Measurements from ENCODE around the gene AFAP1L2.

AFAP1L2 gene, protein sequence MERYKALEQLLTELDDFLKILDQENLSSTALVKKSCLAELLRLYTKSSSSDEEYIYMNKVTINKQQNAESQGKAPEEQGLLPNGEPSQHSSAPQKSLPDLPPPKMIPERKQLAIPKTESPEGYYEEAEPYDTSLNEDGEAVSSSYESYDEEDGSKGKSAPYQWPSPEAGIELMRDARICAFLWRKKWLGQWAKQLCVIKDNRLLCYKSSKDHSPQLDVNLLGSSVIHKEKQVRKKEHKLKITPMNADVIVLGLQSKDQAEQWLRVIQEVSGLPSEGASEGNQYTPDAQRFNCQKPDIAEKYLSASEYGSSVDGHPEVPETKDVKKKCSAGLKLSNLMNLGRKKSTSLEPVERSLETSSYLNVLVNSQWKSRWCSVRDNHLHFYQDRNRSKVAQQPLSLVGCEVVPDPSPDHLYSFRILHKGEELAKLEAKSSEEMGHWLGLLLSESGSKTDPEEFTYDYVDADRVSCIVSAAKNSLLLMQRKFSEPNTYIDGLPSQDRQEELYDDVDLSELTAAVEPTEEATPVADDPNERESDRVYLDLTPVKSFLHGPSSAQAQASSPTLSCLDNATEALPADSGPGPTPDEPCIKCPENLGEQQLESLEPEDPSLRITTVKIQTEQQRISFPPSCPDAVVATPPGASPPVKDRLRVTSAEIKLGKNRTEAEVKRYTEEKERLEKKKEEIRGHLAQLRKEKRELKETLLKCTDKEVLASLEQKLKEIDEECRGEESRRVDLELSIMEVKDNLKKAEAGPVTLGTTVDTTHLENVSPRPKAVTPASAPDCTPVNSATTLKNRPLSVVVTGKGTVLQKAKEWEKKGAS

GRCh38 chr10:114404171-114405010 lies at the start of gene AFAP1L2:
AFAP1L2 (minus strand) TSS chr10:114404502; CDS start chr10:114404455, 47 bp downstream.
- peak within 1 kb of the TSS; percentile 29 for H3K4me3 ChIP-seq (ENCODE audit: low read depth, low read length)
- DNase-seq (ENCODE audit: low read depth): no peak

DNA sequence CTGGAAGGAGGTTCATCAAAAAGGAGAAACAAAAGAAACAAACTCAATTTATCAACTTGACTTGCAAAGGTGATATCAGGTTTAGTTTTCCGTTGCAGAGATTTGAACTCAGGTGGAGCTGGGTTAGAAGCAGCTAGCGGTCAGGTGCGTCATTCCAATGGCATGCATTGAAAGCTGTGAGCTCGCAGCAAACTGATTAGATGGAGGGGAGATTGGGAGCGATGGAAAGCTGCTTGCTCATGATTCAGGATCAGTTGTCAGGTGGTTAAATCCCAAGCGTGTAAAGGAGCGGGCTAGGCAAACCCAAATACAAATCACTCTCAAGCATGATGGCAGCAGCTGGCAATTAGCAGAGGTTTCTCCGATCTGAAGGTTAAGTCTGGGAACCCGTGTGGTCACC lies 49.3 kb upstream of the AFAP1L2 start:
- no peak for DNase-seq (ENCODE audit: low read depth)
- H3K4me3 ChIP-seq (ENCODE audit: low read depth, low read length): no peak overlapping the region

- H3K4me3 ChIP-seq (ENCODE audit: low read depth, low read length): no peak overlapping the region
- DNase-seq (ENCODE audit: low read depth): no peak
Observed at GRCh38 chr10:114448897-114449296, 44.6 kb upstream of the AFAP1L2 start.

GRCh38 chr10:114445332-114445731 lies 41.0 kb upstream of the AFAP1L2 start:
- no peak for DNase-seq (ENCODE audit: low read depth)
- H3K4me3 ChIP-seq (ENCODE audit: low read depth, low read length): no peak overlapping the region

- no peak for DNase-seq (ENCODE audit: low read depth)
- no peak overlapping the region for H3K4me3 ChIP-seq (ENCODE audit: low read depth, low read length)
Observed at GRCh38 chr10:114444819-114445218, 40.5 kb upstream of the AFAP1L2 start.

- no peak overlapping the region for H3K4me3 ChIP-seq (ENCODE audit: low read depth, low read length)
- no peak for DNase-seq (ENCODE audit: low read depth)
Observed at GRCh38 chr10:114442091-114442630, 37.9 kb upstream of the AFAP1L2 start.

DNA sequence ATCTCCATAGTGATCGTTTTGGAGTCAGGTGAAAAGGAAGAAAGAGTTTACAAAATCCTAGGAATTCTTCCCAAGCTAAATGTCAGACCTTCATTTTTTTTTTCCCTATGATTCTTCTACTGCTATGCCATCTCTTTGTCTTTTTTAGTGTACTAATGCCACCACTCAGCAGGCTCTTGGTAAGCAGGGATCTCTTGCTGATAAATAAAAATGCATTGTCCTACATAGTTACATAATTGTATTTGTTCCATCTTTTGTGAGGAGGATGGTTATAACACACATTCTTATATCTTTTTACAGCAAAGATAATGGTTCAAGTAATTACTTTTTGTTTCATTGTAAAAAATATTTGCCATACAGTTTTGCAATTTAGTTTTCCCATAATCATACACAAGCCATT lies 36.8 kb upstream of the AFAP1L2 start:
- H3K4me3 ChIP-seq (ENCODE audit: low read depth, low read length): no peak overlapping the region
- no peak for DNase-seq (ENCODE audit: low read depth)

DNA sequence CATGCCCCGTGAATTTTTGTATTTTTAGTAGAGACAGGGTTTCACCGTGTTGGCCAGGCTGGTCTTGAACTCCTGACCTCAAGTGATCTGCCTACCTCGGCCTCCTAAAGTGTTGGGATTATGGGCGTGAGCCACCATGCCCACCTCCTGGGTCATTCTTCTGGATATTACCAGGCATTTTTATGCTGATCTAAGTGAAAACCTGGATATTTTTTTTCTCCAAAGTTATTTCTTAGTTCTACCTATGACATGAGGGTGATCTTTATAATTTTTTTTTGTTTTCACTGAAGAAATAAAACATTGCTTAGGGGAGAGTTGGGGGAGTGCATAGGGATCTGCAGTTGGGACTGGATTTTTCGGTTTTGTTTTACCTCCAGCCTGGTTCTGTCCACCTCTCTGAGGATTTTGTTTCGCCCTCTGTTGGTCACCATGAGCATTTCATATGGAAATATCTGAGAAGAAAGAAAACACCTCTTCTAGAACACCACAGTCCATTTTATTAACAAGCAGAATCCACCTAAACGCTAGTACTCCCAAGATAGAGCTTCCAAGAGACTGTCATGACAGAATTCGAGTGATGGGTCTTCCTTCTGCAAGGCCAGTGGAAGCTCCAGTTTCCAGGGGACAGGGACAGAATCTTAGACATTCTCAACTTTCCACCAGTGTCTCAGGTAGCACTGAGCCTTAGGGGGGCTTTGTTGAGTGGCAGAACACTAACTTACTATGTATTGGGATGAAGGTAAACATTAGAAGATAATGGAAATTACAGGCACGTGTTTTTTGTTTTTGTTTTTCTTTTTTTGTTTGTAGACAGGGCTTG lies 33.4 kb upstream of the AFAP1L2 start:
- no peak overlapping the region for H3K4me3 ChIP-seq (ENCODE audit: low read depth, low read length)
- DNase-seq (ENCODE audit: low read depth): no peak

GRCh38 chr10:114436941-114437340 lies 32.6 kb upstream of the AFAP1L2 start:
- DNase-seq (ENCODE audit: low read depth): no peak
- no peak overlapping the region for H3K4me3 ChIP-seq (ENCODE audit: low read depth, low read length)

DNA sequence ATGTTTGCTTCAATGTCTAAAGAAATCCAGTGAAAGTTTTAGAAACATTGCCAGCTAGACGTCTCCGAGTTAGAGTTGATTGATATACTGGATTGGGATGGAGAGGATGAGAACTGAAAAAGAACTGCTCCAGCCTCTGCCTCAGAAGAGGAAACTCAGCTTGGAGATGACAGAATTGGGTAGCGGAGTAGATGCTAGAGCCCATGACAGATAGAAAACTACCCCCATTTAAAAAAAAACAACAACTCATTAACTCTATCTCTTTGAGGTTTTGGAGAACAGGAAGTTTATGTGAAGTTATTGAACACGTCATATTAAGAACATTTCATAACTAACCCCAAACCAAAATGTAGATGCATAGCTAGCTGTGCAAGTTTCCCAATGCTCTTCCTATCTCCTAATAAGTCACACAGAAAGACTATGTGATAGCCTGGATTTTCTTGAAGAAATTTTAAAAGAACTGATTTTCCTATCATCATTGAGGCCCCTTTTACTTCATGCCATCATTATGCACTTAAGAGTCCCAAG lies 28.3 kb upstream of the AFAP1L2 start:
- no peak for DNase-seq (ENCODE audit: low read depth)
- H3K4me3 ChIP-seq (ENCODE audit: low read depth, low read length): no peak overlapping the region

- no peak for DNase-seq (ENCODE audit: low read depth)
- H3K4me3 ChIP-seq (ENCODE audit: low read depth, low read length): no peak overlapping the region
Observed at GRCh38 chr10:114431414-114432135, 27.3 kb upstream of the AFAP1L2 start.

DNA sequence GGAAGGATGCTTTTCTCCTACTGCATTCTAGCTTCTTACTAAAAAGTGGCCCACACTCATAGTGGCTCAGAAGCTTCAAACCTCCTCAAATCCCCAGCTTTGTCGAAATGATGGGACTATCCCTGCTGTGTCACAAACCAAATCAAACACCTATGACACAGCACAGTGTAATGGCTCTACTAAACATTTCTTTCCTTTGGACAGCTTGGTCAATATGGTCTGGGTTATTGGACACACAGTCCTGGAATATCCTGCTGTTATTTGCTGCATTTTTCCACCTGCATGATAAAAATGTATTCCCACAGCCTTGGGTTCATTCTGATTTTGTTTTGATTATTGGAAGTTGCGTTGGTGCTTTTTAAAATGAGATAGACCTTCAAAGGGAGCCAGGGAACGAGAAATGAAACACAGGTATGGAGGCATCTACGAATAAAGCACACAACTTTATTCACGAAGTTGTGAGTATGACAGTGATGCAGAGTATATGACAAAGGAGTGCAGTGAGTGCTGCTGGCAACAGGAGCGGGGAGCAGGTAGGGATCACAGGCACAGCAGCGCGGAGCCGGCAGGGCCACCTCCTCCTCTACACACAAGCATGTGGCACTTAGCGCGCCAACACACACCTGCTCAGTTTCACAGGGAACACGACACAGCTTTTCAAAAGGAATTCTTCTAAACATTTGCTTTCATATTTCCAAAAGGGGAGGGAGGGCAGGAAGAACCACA lies 26.5 kb upstream of the AFAP1L2 start:
- H3K4me3 ChIP-seq (ENCODE audit: low read depth, low read length): no peak overlapping the region
- no peak for DNase-seq (ENCODE audit: low read depth)

DNA sequence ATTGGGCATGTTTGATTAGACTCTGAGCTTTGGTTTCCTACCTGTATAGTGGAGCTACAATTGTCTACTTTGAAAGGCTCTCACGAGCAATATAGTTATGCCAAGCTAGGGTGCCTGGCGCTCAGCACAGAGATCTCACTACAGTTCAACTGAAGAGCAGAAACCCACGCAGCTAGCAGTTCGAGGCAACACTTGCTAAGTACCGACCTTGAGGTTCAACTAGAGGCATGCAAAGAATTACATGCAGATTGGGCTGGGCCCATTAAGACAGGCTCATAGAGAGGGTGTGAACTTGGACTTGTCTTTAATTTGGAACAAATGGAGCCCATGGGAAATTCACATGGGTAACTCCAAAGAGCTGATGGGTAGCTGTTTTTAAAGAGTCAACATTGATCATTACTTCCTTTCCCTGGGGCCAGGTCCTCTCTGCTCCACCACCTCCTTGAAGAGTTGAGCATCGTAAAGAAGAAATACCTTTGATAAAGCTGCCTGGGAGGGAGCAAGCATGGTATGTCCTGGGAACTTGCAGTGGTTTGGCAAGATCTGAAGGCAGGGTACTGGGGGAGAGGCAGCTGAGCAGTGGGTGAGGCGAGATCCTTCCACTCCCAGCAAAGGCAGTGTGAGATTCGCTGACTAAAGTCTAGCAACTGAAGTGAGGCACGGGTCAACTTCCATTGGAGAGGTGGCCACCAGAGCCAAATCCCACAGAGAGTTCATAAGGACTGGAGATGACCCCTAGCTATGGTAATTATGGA lies 25.5 kb upstream of the AFAP1L2 start:
- no peak for DNase-seq (ENCODE audit: low read depth)
- no peak overlapping the region for H3K4me3 ChIP-seq (ENCODE audit: low read depth, low read length)

- H3K4me3 ChIP-seq (ENCODE audit: low read depth, low read length): no peak overlapping the region
- DNase-seq (ENCODE audit: low read depth): no peak
Observed at GRCh38 chr10:114427124-114427852, 23.0 kb upstream of the AFAP1L2 start.

GRCh38 chr10:114426476-114426875 lies 22.2 kb upstream of the AFAP1L2 start:
- H3K4me3 ChIP-seq (ENCODE audit: low read depth, low read length): no peak overlapping the region
- no peak for DNase-seq (ENCODE audit: low read depth)

Measured in skeletal muscle cell (primary cell).